Activated naive CD8-positive, alpha-beta T cell treated with anti-CD3 and anti-CD28 coated beads, Interleukin-2, amount 10 ng/mL, durations not matched to agents 7 days and 5 days (primary cell): ENCODE measurements around the gene MED26. TPM values are rescaled to one million over a fixed set of nuclear protein-coding genes. Genes with fewer than 3 reads are reported as not detected.
A peak's percentile ranks its signal among the peaks of the same experiment; 100 is the strongest.
"Not testable (repeated sequence)": the region's sequence is repeated elsewhere in the genome, so short reads cannot be mapped to it uniquely, and the experiment has no call there.

Experiments
- ATAC-seq: fragments of 150-1000 bp; cut with Tn5 transposase; one replicate; pipeline ENCODE4 v1.10.0; 2021; ENCODE audit warnings: low read depth, moderate library complexity
- POLR2A ChIA-PET: fragments of 350-600 bp; sonication (Branson Sonifier 250); formaldehyde crosslinking; loops from one replicate; lab custom pipeline; 2021; ENCODE audit warnings: antibody characterized with exemption; lab: Charles Lee
- DNase-seq: peaks from one replicate; pipeline ENCODE4 v3.0.0; 2021
- H3K27ac Mint-ChIP-seq: one replicate; pipeline ENCODE4 v1.8.0; 2022; ENCODE audit warnings: mild to moderate bottlenecking, mixed read lengths
- H3K27me3 Mint-ChIP-seq: one replicate; pipeline ENCODE4 v1.8.0; 2022; ENCODE audit warnings: mild to moderate bottlenecking, moderate library complexity, mixed read lengths
- H3K36me3 Mint-ChIP-seq: one replicate; pipeline ENCODE4 v1.8.0; 2021; ENCODE audit warnings: mild to moderate bottlenecking, mixed read lengths
- H3K4me1 Mint-ChIP-seq: one replicate; pipeline ENCODE4 v1.8.0; 2021; ENCODE audit warnings: mixed read lengths
- H3K4me3 Mint-ChIP-seq: one replicate; pipeline ENCODE4 v1.8.0; 2022; ENCODE audit warnings: mild to moderate bottlenecking, moderate library complexity, mixed read lengths
- H3K9me3 Mint-ChIP-seq: one replicate; pipeline ENCODE4 v1.8.0; 2021; ENCODE audit warnings: mixed read lengths
- total RNA-seq, 2 experiments: library from RNA; stranded (reverse); gene quantifications; one replicate each; pipeline ENCODE4 v1.2.3, GENCODE V29; 2021

MED26 gene
- 10 to 100 TPM; 16.4 to 21.2 TPM for total RNA-seq

- Mint-ChIP-seq H3K27ac (peak within 1 kb of the TSS; percentile 99), H3K36me3 (peaks cover 16% of the 10 kb centered on the region), H3K4me3 (peak within 1 kb of the TSS; percentile 99), H3K9me3 (no peaks in the 10 kb centered on the region), H3K4me1 (peaks cover 38% of the 10 kb centered on the region), H3K27me3 (no peaks in the 10 kb centered on the region)
- POLR2A ChIA-PET = interaction anchor here (0.6 to 4.0 kb wide), 21 partner anchors 9 to 462 kb away, joined by 3 to 66 read pairs (median 5); partner anchors contain the start of genes C19orf44, CALR3, CHERP and SLC35E1
- DNase-seq (peak; percentile 99), ATAC-seq (peak; percentile 87)
These were observed at the start of gene MED26 for GRCh38 chr19:16628183-16628983. TSS of gene MED26 (minus strand) at chr19:16628204. CDS start at chr19:16627943, 261 bp downstream.

GRCh38 chr19:16677055-16677454 is 49.1 kb upstream of the MED26 start:
- Mint-ChIP-seq H3K9me3 (peaks cover 1% of the 10 kb centered on the region), H3K36me3 (no peaks in the 10 kb centered on the region), H3K27ac (no peak overlapping the region), H3K4me3 (no peak overlapping the region), H3K4me1 (no peaks in the 10 kb centered on the region), H3K27me3 (no peaks in the 10 kb centered on the region)
- POLR2A ChIA-PET = no interaction called here
- DNase-seq = no peak
- ATAC-seq = no peak

GRCh38 chr19:16676101-16676798 is 48.2 kb upstream of the MED26 start:
- H3K4me3 Mint-ChIP-seq = no peak overlapping the region
- no peak overlapping the region for H3K27ac Mint-ChIP-seq
- POLR2A ChIA-PET = no interaction called here
- ATAC-seq (no peak), DNase-seq (no peak)
- H3K27me3 Mint-ChIP-seq = no peaks in the 10 kb centered on the region
- no peaks in the 10 kb centered on the region for H3K4me1 Mint-ChIP-seq
- H3K36me3 Mint-ChIP-seq = no peaks in the 10 kb centered on the region
- H3K9me3 Mint-ChIP-seq = peaks cover 1% of the 10 kb centered on the region

GRCh38 chr19:16673839-16674238 is 45.8 kb upstream of the MED26 start:
- H3K4me1 Mint-ChIP-seq, H3K27me3 Mint-ChIP-seq, H3K4me3 Mint-ChIP-seq, H3K27ac Mint-ChIP-seq, DNase-seq, ATAC-seq, POLR2A ChIA-PET, H3K9me3 Mint-ChIP-seq, H3K36me3 Mint-ChIP-seq: not testable (repeated sequence)

- DNase-seq (no peak), ATAC-seq (no peak)
- POLR2A ChIA-PET = no interaction called here
- Mint-ChIP-seq H3K4me3 (no peak overlapping the region), H3K4me1 (no peaks in the 10 kb centered on the region), H3K27ac (no peak overlapping the region), H3K27me3 (no peaks in the 10 kb centered on the region), H3K9me3 (no peaks in the 10 kb centered on the region), H3K36me3 (no peaks in the 10 kb centered on the region)
These were observed 45.2 kb upstream of the MED26 start for GRCh38 chr19:16673231-16673630.

GRCh38 chr19:16671652-16672274 is 43.8 kb upstream of the MED26 start:
- Mint-ChIP-seq H3K4me3 (no peak overlapping the region), H3K27me3 (no peaks in the 10 kb centered on the region), H3K9me3 (no peaks in the 10 kb centered on the region), H3K4me1 (no peaks in the 10 kb centered on the region), H3K36me3 (no peaks in the 10 kb centered on the region), H3K27ac (no peak overlapping the region)
- POLR2A ChIA-PET = interaction anchor here (0.7 kb wide), 1 partner anchor 134 kb away, joined by 3 read pairs; no protein-coding TSS in a partner anchor
- DNase-seq (no peak), ATAC-seq (no peak)

- Mint-ChIP-seq H3K36me3 (no peaks in the 10 kb centered on the region), H3K4me3 (no peak overlapping the region), H3K27ac (no peak overlapping the region), H3K27me3 (no peaks in the 10 kb centered on the region), H3K9me3 (no peaks in the 10 kb centered on the region), H3K4me1 (no peaks in the 10 kb centered on the region)
- POLR2A ChIA-PET = no interaction called here
- DNase-seq = no peak
- ATAC-seq = no peak
These were observed 42.3 kb upstream of the MED26 start for GRCh38 chr19:16670291-16670690.

GRCh38 chr19:16668702-16669101 is 40.7 kb upstream of the MED26 start:
- not testable (repeated sequence) for DNase-seq, H3K36me3 Mint-ChIP-seq, H3K9me3 Mint-ChIP-seq, H3K27ac Mint-ChIP-seq, ATAC-seq, H3K4me1 Mint-ChIP-seq, H3K4me3 Mint-ChIP-seq, H3K27me3 Mint-ChIP-seq
- POLR2A ChIA-PET = interaction anchor here (0.7 kb wide), 1 partner anchor 522 kb away, joined by 4 read pairs; no protein-coding TSS in a partner anchor

GRCh38 chr19:16668176-16668575 is 40.2 kb upstream of the MED26 start:
- DNase-seq (no peak), ATAC-seq (no peak)
- Mint-ChIP-seq H3K4me1 (peaks cover 5% of the 10 kb centered on the region), H3K4me3 (no peak overlapping the region), H3K36me3 (no peaks in the 10 kb centered on the region), H3K9me3 (no peaks in the 10 kb centered on the region), H3K27ac (no peak overlapping the region), H3K27me3 (peaks cover 3% of the 10 kb centered on the region)
- POLR2A ChIA-PET = interaction anchor here (0.7 kb wide), 1 partner anchor 523 kb away, joined by 4 read pairs; no protein-coding TSS in a partner anchor

GRCh38 chr19:16661480-16662034 is 33.6 kb upstream of the MED26 start:
- peaks cover 27% of the 10 kb centered on the region for H3K4me1 Mint-ChIP-seq
- H3K4me3 Mint-ChIP-seq = peak overlapping the region; percentile 76

GRCh38 chr19:16660763-16661479 is 32.9 kb upstream of the MED26 start, which contains the start of gene TMEM38A:
TSS of gene TMEM38A (plus strand) at chr19:16661139. CDS start at chr19:16661218, 79 bp downstream.
- Mint-ChIP-seq H3K36me3 (peaks cover 4% of the 10 kb centered on the region), H3K27ac (peak within 1 kb of the TSS; percentile 98), H3K9me3 (no peaks in the 10 kb centered on the region), H3K4me1 (peaks cover 30% of the 10 kb centered on the region), H3K4me3 (peak within 1 kb of the TSS; percentile 99), H3K27me3 (peaks cover 17% of the 10 kb centered on the region)
- peak; percentile 72 for DNase-seq
- peak; percentile 9 for ATAC-seq
- POLR2A ChIA-PET = interaction anchor here (0.6 to 2.8 kb wide), 10 partner anchors 11 to 554 kb away, joined by 3 to 27 read pairs (median 3); partner anchors contain the start of genes C19orf44, CALR3, MED26 and USE1

More at GRCh38 chr19:16661480-16662034, 33.6 kb upstream of the MED26 start:
- peak; percentile 34 for DNase-seq
- peak overlapping the region; percentile 51 for H3K27ac Mint-ChIP-seq
- peaks cover 17% of the 10 kb centered on the region for H3K27me3 Mint-ChIP-seq
- ATAC-seq = no peak
- peaks cover 4% of the 10 kb centered on the region for H3K36me3 Mint-ChIP-seq
- POLR2A ChIA-PET = interaction anchor here (0.7 to 2.8 kb wide), 4 partner anchors 34 to 119 kb away, joined by 7 to 27 read pairs (median 8); partner anchors contain the start of gene MED26
- H3K9me3 Mint-ChIP-seq = no peaks in the 10 kb centered on the region
